Esophagus muscularis mucosa (tissue), 4 donors: ENCODE data around the gene SLC1A4.

Experiments used
- CTCF ChIP-seq, 3 experiments: fragments of 200-600 bp in 2 of 3; fragments of 450-650 bp in 1 of 3; sonication (generic) in 2 of 3; IDR thresholded peaks; one replicate each; pipeline ENCODE4 v1.5.1; 2017 to 2019; ENCODE audit warnings: antibody characterized with exemption in 3 of 3, mild to moderate bottlenecking in 2 of 3, moderate library complexity in 1 of 3
- EP300 ChIP-seq: sonication (generic); formaldehyde crosslinking; IDR thresholded peaks from one replicate; pipeline ENCODE4 v1.6.1; 2017; ENCODE audit warnings: antibody characterized with exemption
- POLR2A ChIP-seq: fragments of 450-650 bp; IDR thresholded peaks from one replicate; pipeline ENCODE4 v1.6.1; 2017; ENCODE audit warnings: antibody characterized with exemption, moderate library complexity, mild to moderate bottlenecking, low read depth
- POLR2AphosphoS5 ChIP-seq, 2 donors: sonication (generic); formaldehyde crosslinking; IDR thresholded peaks; one replicate each; pipeline ENCODE4 v1.6.1; 2017; ENCODE audit warnings: antibody characterized with exemption in 2 of 2

GRCh38 chr2:65021709-65022108 is 32.5 kb downstream of the SLC1A4 start:
- TF ChIP-seq CTCF (IDR thresholded peaks at IDR 0.05), result no peak
- TF ChIP-seq POLR2A, result no peak
- TF ChIP-seq POLR2AphosphoS5 (IDR thresholded peaks at IDR 0.05), result no peak
- no peak for TF ChIP-seq EP300
